AG04450 (cell line): Measurements from ENCODE around the gene RASL10A. TPM values are rescaled to one million over a fixed set of nuclear protein-coding genes. Genes with fewer than 3 reads are reported as not detected.

Experiments
- CTCF ChIA-PET: fragments of 300-600, 350-600 bp; formaldehyde crosslinking; extraction: SDS; loops from one replicate; lab custom pipeline; 2022; ENCODE audit warnings: antibody characterized with exemption, inconsistent platforms; lab: Charles Lee
- POLR2A ChIA-PET: fragments of 350-600 bp; formaldehyde crosslinking; extraction: SDS; loops from one replicate; lab custom pipeline; 2021; ENCODE audit warnings: antibody characterized with exemption, inconsistent platforms; lab: Yijun Ruan, JAX
- DNase-seq: peaks from one replicate; pipeline ENCODE4 v3.0.0-alpha.2; 2011; ENCODE audit warnings: low read depth, low spot score
- H3K27ac ChIP-seq: one replicate; pipeline ENCODE4 v1.5.1; 2012; ENCODE audit warnings: low read depth, low read length, control low read depth
- H3K27me3 ChIP-seq: one replicate; pipeline ENCODE4 v1.6.0; 2012; ENCODE audit warnings: low read length; ENCODE audit not compliant: control insufficient read depth, insufficient read depth
- H3K4me3 ChIP-seq: 2 replicates; pipeline ENCODE4 v1.5.1; 2011; ENCODE audit warnings: mild to moderate bottlenecking, low read depth, low read length, control low read depth
- H3K9me3 ChIP-seq: 2 replicates; pipeline ENCODE4 v1.5.1; 2012; ENCODE audit warnings: low read length; ENCODE audit not compliant: control insufficient read depth, insufficient read depth
- polyA plus RNA-seq: library from polyadenylated mRNA; depleted of rRNA; stranded (reverse); fragments of >200 nt; gene quantifications from 2 replicates; pipeline ENCODE4 v1.2.3, GENCODE V29; 2011; rRNA removed
- small RNA-seq: library from RNA; depleted of rRNA; stranded (forward); fragments of <200 nt; gene quantifications from one replicate; pipeline ENCODE3, GENCODE V24; 2012; ENCODE audit warnings: low read depth; ENCODE audit not compliant: insufficient read length
- TF ChIP-seq, protein P1 (sequence below): IDR thresholded peaks from 2 replicates; pipeline ENCODE4 v1.5.1; 2011; ENCODE audit warnings: low read depth, low read length, control low read depth, inconsistent platforms

RASL10A gene
- polyA plus RNA-seq, 1 experiment: not detected

- no peak for DNase-seq
- POLR2A ChIA-PET: no interaction called here
- CTCF ChIA-PET: no interaction called here
- H3K4me3 ChIP-seq: no peak overlapping the region
- H3K27me3 ChIP-seq: no peaks in the 10 kb centered on the region
- no peaks in the 10 kb centered on the region; the same call in 1 of the 2 replicates for H3K9me3 ChIP-seq
- no peak overlapping the region for H3K27ac ChIP-seq
- TF ChIP-seq, protein P1, sequence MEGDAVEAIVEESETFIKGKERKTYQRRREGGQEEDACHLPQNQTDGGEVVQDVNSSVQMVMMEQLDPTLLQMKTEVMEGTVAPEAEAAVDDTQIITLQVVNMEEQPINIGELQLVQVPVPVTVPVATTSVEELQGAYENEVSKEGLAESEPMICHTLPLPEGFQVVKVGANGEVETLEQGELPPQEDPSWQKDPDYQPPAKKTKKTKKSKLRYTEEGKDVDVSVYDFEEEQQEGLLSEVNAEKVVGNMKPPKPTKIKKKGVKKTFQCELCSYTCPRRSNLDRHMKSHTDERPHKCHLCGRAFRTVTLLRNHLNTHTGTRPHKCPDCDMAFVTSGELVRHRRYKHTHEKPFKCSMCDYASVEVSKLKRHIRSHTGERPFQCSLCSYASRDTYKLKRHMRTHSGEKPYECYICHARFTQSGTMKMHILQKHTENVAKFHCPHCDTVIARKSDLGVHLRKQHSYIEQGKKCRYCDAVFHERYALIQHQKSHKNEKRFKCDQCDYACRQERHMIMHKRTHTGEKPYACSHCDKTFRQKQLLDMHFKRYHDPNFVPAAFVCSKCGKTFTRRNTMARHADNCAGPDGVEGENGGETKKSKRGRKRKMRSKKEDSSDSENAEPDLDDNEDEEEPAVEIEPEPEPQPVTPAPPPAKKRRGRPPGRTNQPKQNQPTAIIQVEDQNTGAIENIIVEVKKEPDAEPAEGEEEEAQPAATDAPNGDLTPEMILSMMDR: no peak
These were observed 49.6 kb downstream of the RASL10A start for GRCh38 chr22:29265929-29266328.

DNA sequence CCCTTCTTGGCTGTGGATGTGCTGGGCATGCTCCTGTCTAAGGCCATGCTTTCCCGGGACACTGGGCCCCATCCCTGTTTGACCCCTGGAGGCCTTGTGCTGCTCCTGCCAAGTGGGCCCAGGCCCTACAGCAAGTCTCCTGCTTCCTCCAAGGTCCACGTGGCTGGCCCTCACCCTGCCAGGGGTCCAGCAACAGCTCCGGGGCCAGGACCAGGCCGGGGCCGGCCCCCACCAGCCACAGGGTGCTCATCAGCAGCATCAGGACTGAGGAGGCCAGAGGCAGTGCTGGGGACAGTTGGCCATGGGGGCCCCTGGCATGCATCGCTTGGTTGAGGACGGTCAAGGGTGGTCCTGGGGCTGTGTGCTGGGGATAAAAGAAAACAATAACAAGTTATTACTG lies 50.2 kb downstream of the RASL10A start:
- no peaks in the 10 kb centered on the region for H3K27me3 ChIP-seq
- no peaks in the 10 kb centered on the region; the same call in 1 of the 2 replicates for H3K9me3 ChIP-seq
- POLR2A ChIA-PET: no interaction called here
- no peak overlapping the region for H3K4me3 ChIP-seq
- TF ChIP-seq, protein P1: no peak
- DNase-seq: no peak
- H3K27ac ChIP-seq: no peak overlapping the region
- CTCF ChIA-PET: no interaction called here

- H3K9me3 ChIP-seq: no peaks in the 10 kb centered on the region; the same call in 1 of the 2 replicates
- H3K27ac ChIP-seq: no peak overlapping the region
- H3K27me3 ChIP-seq: no peaks in the 10 kb centered on the region
- DNase-seq: no peak
- TF ChIP-seq, protein P1: no peak
- ChIA-PET POLR2A (no interaction called here), CTCF (no interaction called here)
- no peak overlapping the region for H3K4me3 ChIP-seq
These were observed 51.7 kb downstream of the RASL10A start for GRCh38 chr22:29263791-29264276.

Small RNA genes within 50 kb of the gene (small RNA-seq; reads per million reads assigned to genes)
- gene MIR3653: not detected

Other genes with a start within 250 kb of the RASL10A start
- gene KREMEN1, start 242.7 kb downstream of the RASL10A start, polyA plus RNA-seq: 5.9 and 7.5 TPM in 2 replicates
- gene EMID1, start 109.8 kb downstream of the RASL10A start, polyA plus RNA-seq: 1.1 and 1.6 TPM in 2 replicates
- gene RHBDD3, start 47.7 kb downstream of the RASL10A start, polyA plus RNA-seq: 9.9 and 13.8 TPM in 2 replicates
- 146 and 185 TPM in 2 replicates for gene EWSR1, start 47.4 kb downstream of the RASL10A start, polyA plus RNA-seq
- gene GAS2L1, start 9.0 kb downstream of the RASL10A start, polyA plus RNA-seq: 4.5 and 5.2 TPM in 2 replicates
- gene AP1B1, start 72.9 kb upstream of the RASL10A start, polyA plus RNA-seq: 54.1 and 63.7 TPM in 2 replicates
- not detected in 2 replicates for gene RFPL1, start 122.9 kb upstream of the RASL10A start, polyA plus RNA-seq
- 1.6 and 2.0 TPM in 2 replicates for gene NEFH, start 164.5 kb upstream of the RASL10A start, polyA plus RNA-seq
- gene THOC5, start 238.1 kb upstream of the RASL10A start, polyA plus RNA-seq: 92.0 and 93.7 TPM in 2 replicates